Measurements from ENCODE around the gene DNASE1L2. TPM values are rescaled to one million over a fixed set of nuclear protein-coding genes. Genes with fewer than 3 reads are reported as not detected.

DNASE1L2 gene
- total and polyA plus RNA-seq, 2 of the 4 experiments (the other 2 are of a cell fraction) = 0.18 to 0.75 TPM

DNA sequence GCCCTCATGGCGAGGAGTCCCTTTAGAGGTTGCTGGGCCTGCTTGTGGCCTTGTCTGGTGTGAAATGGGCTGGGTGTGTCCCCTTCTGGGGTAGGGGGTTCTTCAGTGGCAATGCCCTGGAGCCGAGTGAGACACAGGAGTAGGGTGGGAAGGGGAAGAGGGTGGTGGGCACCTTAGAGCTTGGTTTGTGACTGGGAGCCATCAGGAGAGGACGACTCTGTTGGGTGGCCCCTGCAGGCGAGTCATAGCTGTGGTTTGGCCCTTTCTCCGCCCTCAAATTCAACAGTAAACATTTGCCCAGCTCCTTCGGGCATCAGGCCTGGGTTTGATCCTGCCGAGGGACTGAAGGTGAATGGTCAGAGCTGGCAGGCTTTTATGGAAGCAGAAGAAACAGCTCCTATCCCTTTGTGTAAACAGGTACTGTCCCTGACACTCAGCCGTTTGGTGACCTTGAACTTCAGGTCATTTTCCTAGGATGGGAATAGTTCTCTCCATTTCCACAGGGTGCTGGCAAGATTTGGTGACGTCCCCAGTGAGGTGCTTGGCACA lies 9.9 kb upstream of the DNASE1L2 start:
- peak overlapping the region; percentile 50 for H3K4me2 ChIP-seq (ENCODE audit: low read depth, low read length)
- ATAC-seq (ENCODE audit: low read depth) (no peak), DNase-seq (no peak)
- peaks cover 12% of the 10 kb centered on the region for H3K4me1 ChIP-seq (ENCODE audit: control insufficient read depth, insufficient read depth, low read length)
- ChIA-PET POLR2A (ENCODE audit: unreplicated experiment) (interaction anchor here (0.8 kb wide), 1 partner anchor 12 kb away, joined by 10 read pairs; no protein-coding TSS in a partner anchor), CTCF (interaction anchor here (1.4 kb wide), 1 partner anchor 11 kb away, joined by 4 read pairs; no protein-coding TSS in a partner anchor)
- peaks cover 15% of the 10 kb centered on the region; the same call in 1 of the 2 replicates for H3K9me1 ChIP-seq (ENCODE audit: insufficient read depth, low read length)
- H3K27me3 ChIP-seq (ENCODE audit: control insufficient read depth, insufficient read depth, low read length) = no peaks in the 10 kb centered on the region
- H4K91ac ChIP-seq (ENCODE audit: insufficient read depth, low read depth, low read length) = no peak overlapping the region
- H2BK15ac ChIP-seq (ENCODE audit: low read depth, low read length) = no peak overlapping the region
- no peaks in the 10 kb centered on the region for H3K9me3 ChIP-seq (ENCODE audit: control insufficient read depth, insufficient read depth, low read length)
- no peak for TF ChIP-seq RAD21 (IDR thresholded peaks at IDR 0.05; ENCODE audit: low read length)
- in situ Hi-C loops (cut with MboI; ENCODE audit: low sequenced_read_pairs) (no loop called here), intact Hi-C loops (cut with micrococcal nuclease) (no loop called here), dilution Hi-C loops (cut with HindIII; ENCODE audit: low sequenced_read_pairs, unreplicated experiment) (no loop called here)
- no peak overlapping the region for H4K5ac ChIP-seq (ENCODE audit: low read depth, low read length)
- H3K9ac ChIP-seq (ENCODE audit: low read depth, low read length) = no peak overlapping the region
- H3K4me3 ChIP-seq (ENCODE audit: insufficient read depth, low read depth, low read length) = no peak overlapping the region
- peak overlapping the region; percentile 82 for H2AK9ac ChIP-seq (replicated peaks; ENCODE audit: low read depth, low read length, poor library complexity)
- H3K36me3 ChIP-seq (ENCODE audit: control insufficient read depth, insufficient read depth, low read length) = peaks cover 23% of the 10 kb centered on the region; the same call in 1 of the 2 replicates
- no peak overlapping the region for H2BK120ac ChIP-seq (ENCODE audit: low read depth, low read length)
- peak overlapping the region; percentile 37; the same call in 1 of the 2 replicates for H2AK5ac ChIP-seq (ENCODE audit: low read depth, low read length)
- BruUV-seq (replicated peaks) = no TSS peak
- H3K14ac ChIP-seq (replicated peaks; ENCODE audit: low read depth, low read length) = no peak overlapping the region
- no peak overlapping the region for H3K27ac ChIP-seq (ENCODE audit: insufficient read depth, low read length)
- peak overlapping the region; percentile 30 for H2BK5ac ChIP-seq (ENCODE audit: low read depth, low read length, poor library complexity, severe bottlenecking)
- H4K20me1 ChIP-seq (ENCODE audit: insufficient read depth, low read length) = peaks cover 24% of the 10 kb centered on the region
- H3K79me1 ChIP-seq (ENCODE audit: low read depth in 1 of 2, low read length in 2 of 2) = peaks cover 2 to 45% of the 10 kb centered on the region in 2 experiments; a peak in 3 of 4 replicates
- peak overlapping the region; percentile 19; the same call in 1 of the 2 replicates for H3K4ac ChIP-seq (ENCODE audit: low read depth, low read length)
- no peak overlapping the region for H2AFZ ChIP-seq (replicated peaks; ENCODE audit: low read length, poor library complexity)
- WGBS, 2 experiments (ENCODE audit: extremely low coverage in 2 of 2, insufficient read length in 1 of 2) = 30% methylated on average over 2 of the region's 9 CpGs; no CpG with 5 or more reads in 1 of the 2 experiments
- H3K23ac ChIP-seq (ENCODE audit: low read depth, low read length) = 0 out of 2 replicates have a peak overlapping the region, but pooled peaks have one; percentile 3
- no peak overlapping the region for H4K8ac ChIP-seq (ENCODE audit: low read depth in 2 of 2, low read length in 2 of 2)
- H3K56ac ChIP-seq (ENCODE audit: extremely low read depth, insufficient read depth, low read length) = no peak overlapping the region
- no peak overlapping the region for H3K18ac ChIP-seq (ENCODE audit: low read depth, low read length)
- H2BK20ac ChIP-seq (ENCODE audit: low read depth, low read length) = no peak overlapping the region

Data from IMR-90 (cell line).